ENCODE measurements around the gene RBP2. TPM values are rescaled to one million over a fixed set of nuclear protein-coding genes. Genes with fewer than 3 reads are reported as not detected.

The RBP2 gene
- polyA plus RNA-seq, 3 donors, result not detected

DNA sequence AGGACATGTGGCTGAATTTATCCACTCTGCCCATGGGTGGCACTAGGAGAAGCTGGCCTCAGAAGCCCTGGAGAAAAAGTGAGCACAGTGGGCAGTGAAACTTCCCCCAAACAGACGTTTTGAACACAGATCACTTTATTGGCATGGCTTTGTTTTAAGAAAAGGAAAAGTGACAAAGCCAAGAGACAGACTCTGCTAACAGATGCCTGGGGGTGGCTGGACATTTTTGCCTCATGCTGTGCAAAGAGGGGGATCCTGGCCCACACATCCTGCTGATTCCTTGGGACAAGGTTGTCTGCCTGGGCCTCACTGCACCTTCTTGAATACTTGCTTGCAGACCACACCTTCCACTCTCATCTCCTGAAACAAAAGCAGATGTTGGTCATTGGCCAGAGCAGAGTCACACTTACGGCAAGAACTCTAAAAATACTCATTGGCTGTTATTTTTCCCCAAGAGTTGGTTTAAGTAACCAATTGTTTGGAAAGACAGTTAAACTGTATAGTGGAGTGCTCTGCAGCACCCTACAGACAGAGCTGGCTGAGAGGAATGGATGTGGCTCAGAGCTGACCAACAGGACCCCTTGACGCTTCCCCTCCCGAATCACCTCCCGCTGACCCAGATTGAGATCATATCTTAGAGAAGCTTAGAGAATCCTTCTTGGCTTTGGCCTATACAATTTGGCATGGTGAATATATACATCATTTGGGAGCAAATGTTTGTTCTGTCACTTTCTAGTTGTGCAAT is 41.2 kb upstream of the RBP2 start:
- Histone ChIP-seq H3K79me2 (ENCODE audit: insufficient read depth, low read length) (no peaks in the 10 kb centered on the region), H3K9me3 (replicated peaks in 1 of 2; ENCODE audit: control insufficient read depth in 1 of 2, insufficient read depth in 1 of 2, low read length in 2 of 2) (no peaks in the 10 kb centered on the region), H3K36me3 (replicated peaks in 1 of 2; ENCODE audit: control insufficient read depth in 1 of 2, insufficient read depth in 2 of 2, low read length in 2 of 2) (no peaks in the 10 kb centered on the region), H3K4me2 (replicated peaks; ENCODE audit: extremely low read depth, low read length, poor library complexity, severe bottlenecking) (no peak overlapping the region), H3K4me1 (ENCODE audit: control insufficient read depth in 1 of 2, insufficient read depth in 2 of 2, low read length in 2 of 2) (peaks cover 18 to 24% of the 10 kb centered on the region in 2 donors), H2AFZ (ENCODE audit: insufficient read depth, low read depth, low read length, poor library complexity, severe bottlenecking) (no peak overlapping the region), H3K4me3 (replicated peaks in 1 of 3; ENCODE audit: low read depth in 2 of 3, low read length in 3 of 3) (no peak overlapping the region), H3K27me3 (ENCODE audit: control insufficient read depth in 2 of 2, insufficient read depth in 2 of 2, low read length in 2 of 2) (no peaks in the 10 kb centered on the region), H3K27ac (ENCODE audit: low read depth in 1 of 2, low read length in 2 of 2) (no peak overlapping the region), H3K9ac (ENCODE audit: insufficient read depth, low read length, poor library complexity, severe bottlenecking) (no peak overlapping the region), H4K20me1 (ENCODE audit: insufficient read depth, low read length) (no peaks in the 10 kb centered on the region)
- Mint-ChIP-seq H3K4me3 (no peak overlapping the region), H3K27ac (no peak overlapping the region), H3K4me1 (peaks cover 24% of the 10 kb centered on the region), H3K9me3 (peaks cover 0 to 1% (median 0%) of the 10 kb centered on the region in 7 donors), H3K36me3 (no peaks in the 10 kb centered on the region), H3K27me3 (ENCODE audit: low read depth in 3 of 3) (peaks cover under 1 to 5% (median 3%) of the 10 kb centered on the region in 3 donors)
- TF ChIP-seq, protein P1, sequence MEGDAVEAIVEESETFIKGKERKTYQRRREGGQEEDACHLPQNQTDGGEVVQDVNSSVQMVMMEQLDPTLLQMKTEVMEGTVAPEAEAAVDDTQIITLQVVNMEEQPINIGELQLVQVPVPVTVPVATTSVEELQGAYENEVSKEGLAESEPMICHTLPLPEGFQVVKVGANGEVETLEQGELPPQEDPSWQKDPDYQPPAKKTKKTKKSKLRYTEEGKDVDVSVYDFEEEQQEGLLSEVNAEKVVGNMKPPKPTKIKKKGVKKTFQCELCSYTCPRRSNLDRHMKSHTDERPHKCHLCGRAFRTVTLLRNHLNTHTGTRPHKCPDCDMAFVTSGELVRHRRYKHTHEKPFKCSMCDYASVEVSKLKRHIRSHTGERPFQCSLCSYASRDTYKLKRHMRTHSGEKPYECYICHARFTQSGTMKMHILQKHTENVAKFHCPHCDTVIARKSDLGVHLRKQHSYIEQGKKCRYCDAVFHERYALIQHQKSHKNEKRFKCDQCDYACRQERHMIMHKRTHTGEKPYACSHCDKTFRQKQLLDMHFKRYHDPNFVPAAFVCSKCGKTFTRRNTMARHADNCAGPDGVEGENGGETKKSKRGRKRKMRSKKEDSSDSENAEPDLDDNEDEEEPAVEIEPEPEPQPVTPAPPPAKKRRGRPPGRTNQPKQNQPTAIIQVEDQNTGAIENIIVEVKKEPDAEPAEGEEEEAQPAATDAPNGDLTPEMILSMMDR (IDR thresholded peaks at IDR 0.05), result no peak
- intact Hi-C loops (cut with micrococcal nuclease), result no loop called here
- 73% methylated on average over 2 of the region's 5 CpGs for WGBS (ENCODE audit: insufficient coverage)
- DNase-seq, result no peak

DNA sequence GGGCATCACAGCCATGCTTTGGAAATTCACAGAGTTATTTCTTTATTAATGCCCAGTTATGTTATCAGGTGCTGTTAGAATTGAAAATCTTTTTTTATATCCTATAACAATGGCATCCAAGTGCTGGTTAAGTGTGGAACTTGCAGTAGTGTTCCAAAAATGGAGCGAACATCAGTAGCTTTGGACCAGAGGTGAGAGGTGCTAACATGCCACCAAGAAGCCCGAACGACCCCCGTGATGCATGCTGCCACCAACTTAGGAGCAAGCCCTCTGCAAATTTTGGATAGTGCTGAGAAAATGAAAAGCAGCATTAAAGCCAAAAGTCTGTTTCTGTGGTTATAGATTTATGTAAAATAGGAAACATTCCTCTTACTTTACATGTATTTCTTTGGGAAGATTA is 38.4 kb upstream of the RBP2 start:
- Histone ChIP-seq H3K9ac (ENCODE audit: insufficient read depth, low read length, poor library complexity, severe bottlenecking) (no peak overlapping the region), H3K4me1 (ENCODE audit: control insufficient read depth in 1 of 2, insufficient read depth in 2 of 2, low read length in 2 of 2) (no peaks in the 10 kb centered on the region), H3K9me3 (replicated peaks in 1 of 2; ENCODE audit: control insufficient read depth in 1 of 2, insufficient read depth in 1 of 2, low read length in 2 of 2) (no peaks in the 10 kb centered on the region), H3K36me3 (replicated peaks in 1 of 2; ENCODE audit: control insufficient read depth in 1 of 2, insufficient read depth in 2 of 2, low read length in 2 of 2) (no peaks in the 10 kb centered on the region), H3K4me3 (replicated peaks in 1 of 3; ENCODE audit: low read depth in 2 of 3, low read length in 3 of 3) (no peak overlapping the region), H3K27ac (ENCODE audit: low read depth in 1 of 2, low read length in 2 of 2) (no peak overlapping the region), H3K4me2 (replicated peaks; ENCODE audit: extremely low read depth, low read length, poor library complexity, severe bottlenecking) (no peak overlapping the region), H4K20me1 (ENCODE audit: insufficient read depth, low read length) (no peaks in the 10 kb centered on the region), H3K79me2 (ENCODE audit: insufficient read depth, low read length) (no peaks in the 10 kb centered on the region), H2AFZ (ENCODE audit: insufficient read depth, low read depth, low read length, poor library complexity, severe bottlenecking) (no peak overlapping the region), H3K27me3 (ENCODE audit: control insufficient read depth in 2 of 2, insufficient read depth in 2 of 2, low read length in 2 of 2) (no peaks in the 10 kb centered on the region)
- Mint-ChIP-seq H3K27me3 (ENCODE audit: low read depth in 3 of 3) (peaks cover 3 to 5% (median 4%) of the 10 kb centered on the region in 3 donors), H3K4me1 (no peaks in the 10 kb centered on the region), H3K9me3 (no peaks in the 10 kb centered on the region), H3K36me3 (no peaks in the 10 kb centered on the region), H3K4me3 (no peak overlapping the region), H3K27ac (no peak overlapping the region)
- TF ChIP-seq, protein P1 (IDR thresholded peaks at IDR 0.05), result no peak
- WGBS (ENCODE audit: insufficient coverage), result 100% methylated on average over 4 of the region's 4 CpGs
- no peak for DNase-seq
- intact Hi-C loops (cut with micrococcal nuclease), result no loop called here

Data from CD14-positive monocyte (primary cell).